Thymus (tissue), 11 donors: ENCODE results near the gene UBE2E2. TPM values are rescaled to one million over a fixed set of nuclear protein-coding genes. Genes with fewer than 3 reads are reported as not detected.

Source experiments
- DNase-seq, 9 donors: peaks; one replicate each; pipeline ENCODE4 v3.0.0-alpha.2; 2013; ENCODE audit warnings: low spot score in 9 of 9, low read depth in 6 of 9, missing footprints in 1 of 9
- H3K27ac ChIP-seq, 2 donors: one replicate each; pipeline ENCODE4 v1.5.1; 2013; ENCODE audit warnings: control low read depth in 1 of 2, low read depth in 1 of 2, low read length in 1 of 2, mild to moderate bottlenecking in 1 of 2, moderate library complexity in 1 of 2
- H3K27me3 ChIP-seq, 2 donors: one replicate each; pipeline ENCODE4 v1.5.1; 2013; ENCODE audit warnings: low read length in 1 of 2; ENCODE audit not compliant: control insufficient read depth in 2 of 2, insufficient read depth in 1 of 2
- H3K36me3 ChIP-seq, 2 donors: one replicate each; pipeline ENCODE4 v1.5.1; 2013; ENCODE audit warnings: low read length in 1 of 2, mild to moderate bottlenecking in 1 of 2, moderate library complexity in 1 of 2; ENCODE audit not compliant: control insufficient read depth in 2 of 2, insufficient read depth in 2 of 2
- H3K4me1 ChIP-seq, 2 donors: one replicate each; pipeline ENCODE4 v1.5.1; 2013; ENCODE audit warnings: low read length in 2 of 2; ENCODE audit not compliant: control insufficient read depth in 2 of 2, insufficient read depth in 2 of 2
- H3K4me3 ChIP-seq, 2 donors: one replicate each; pipeline ENCODE4 v1.5.1; 2013; ENCODE audit warnings: low read length in 2 of 2, control low read depth in 1 of 2, mild to moderate bottlenecking in 1 of 2
- H3K9me3 ChIP-seq, 2 donors: one replicate each; pipeline ENCODE4 v1.5.1; 2013; ENCODE audit warnings: low read length in 1 of 2, mild to moderate bottlenecking in 1 of 2; ENCODE audit not compliant: control insufficient read depth in 2 of 2, insufficient read depth in 1 of 2
- WGBS: extraction: QIAGEN DNeasy Blood & Tissue Kit; methylation state at CpG from one replicate; pipeline ENCODE4 v1.1.7; 2013; 5-methylcytosine and 5-hydroxymethylcytosine counted together
- polyA plus RNA-seq: library from polyadenylated mRNA; stranded (reverse); fragments of 200-250 nt; gene quantifications from one replicate; pipeline ENCODE4 v1.2.3, GENCODE V29; 2013
- total RNA-seq: library from RNA; stranded (reverse); fragments of 120-200 nt; gene quantifications from one replicate; pipeline ENCODE4 v1.2.4, GENCODE V29; 2013
- donor health status: healthy.

UBE2E2 gene
- total and polyA plus RNA-seq, 2 donors = 32.9 to 35.5 TPM

DNA sequence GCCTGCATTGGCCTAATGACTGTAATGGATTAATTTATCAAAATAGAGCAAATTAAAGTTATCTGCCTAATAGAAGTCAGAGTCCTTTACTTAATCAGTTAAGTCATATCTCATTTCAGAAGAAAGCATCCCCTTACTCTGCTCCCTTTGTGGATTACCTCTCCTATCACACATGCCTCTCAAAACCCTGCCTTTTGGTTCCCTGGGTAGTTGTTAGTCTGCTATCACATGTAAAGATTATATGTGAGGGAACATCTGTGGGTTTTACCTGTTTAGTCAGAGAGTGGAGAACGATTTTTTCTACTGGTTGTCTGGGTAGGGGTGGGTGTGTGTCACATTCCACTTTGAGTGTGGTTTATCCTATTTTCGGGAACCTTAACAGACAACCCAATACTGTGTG, 16.4 kb downstream of the UBE2E2 start:
- no peaks in the 10 kb centered on the region for H3K27me3 ChIP-seq
- H3K27ac ChIP-seq = no peak overlapping the region
- no peaks in the 10 kb centered on the region for H3K9me3 ChIP-seq
- 66% methylated on average over 2 of the region's 2 CpGs for WGBS
- peaks cover 0 to 5% of the 10 kb centered on the region in 2 donors for H3K4me1 ChIP-seq
- no peaks in the 10 kb centered on the region for H3K36me3 ChIP-seq
- no peak for DNase-seq
- H3K4me3 ChIP-seq = no peak overlapping the region

DNA sequence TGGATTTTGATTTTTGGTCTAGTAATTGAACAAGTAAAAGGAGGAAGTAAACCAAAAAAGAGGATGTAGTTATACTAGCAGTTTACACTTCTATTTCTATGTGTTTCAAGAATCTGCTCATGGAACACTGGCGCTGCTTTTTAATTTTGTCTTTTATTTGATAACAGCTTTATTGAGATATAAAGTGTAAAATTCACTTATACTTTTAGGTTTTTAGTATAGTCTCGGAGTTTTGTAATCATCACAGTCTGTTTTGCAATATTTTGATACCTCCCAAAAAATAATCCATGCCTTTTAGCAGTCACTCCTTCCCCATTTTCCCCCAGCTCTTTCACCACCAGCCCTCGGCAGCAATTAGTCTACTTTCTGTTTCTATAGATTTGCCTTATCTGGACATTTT, 18.0 kb downstream of the UBE2E2 start:
- Histone ChIP-seq H3K9me3 (no peaks in the 10 kb centered on the region), H3K36me3 (no peaks in the 10 kb centered on the region), H3K4me1 (peaks cover 0 to 5% of the 10 kb centered on the region in 2 donors), H3K27me3 (no peaks in the 10 kb centered on the region), H3K4me3 (no peak overlapping the region), H3K27ac (no peak overlapping the region)
- DNase-seq = no peak
- WGBS = 66% methylated on average over 3 of the region's 3 CpGs

DNA sequence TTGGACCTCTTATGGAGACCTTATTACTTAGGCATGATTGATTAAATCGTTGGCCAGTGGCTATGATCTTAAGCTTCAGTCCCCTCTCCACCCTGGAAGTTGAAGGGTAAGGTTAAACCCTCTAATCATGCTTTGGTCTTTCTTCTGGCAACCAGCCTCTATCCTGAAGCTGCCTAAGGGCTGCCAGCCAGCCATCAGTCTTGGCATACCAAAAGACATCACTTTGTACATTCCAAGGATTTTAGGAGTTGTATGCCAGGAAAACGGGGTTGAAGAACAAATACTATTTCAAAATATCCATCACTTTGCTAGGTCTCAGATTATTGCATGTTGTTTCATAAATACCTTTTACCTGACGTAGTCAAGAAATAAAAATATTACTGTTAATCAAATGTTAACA, 28.9 kb downstream of the UBE2E2 start:
- H3K36me3 ChIP-seq = no peaks in the 10 kb centered on the region
- no peak for DNase-seq
- no peaks in the 10 kb centered on the region for H3K4me1 ChIP-seq
- no peak overlapping the region for H3K4me3 ChIP-seq
- WGBS = 95% methylated on average over 3 of the region's 3 CpGs
- no peaks in the 10 kb centered on the region for H3K9me3 ChIP-seq
- no peak overlapping the region for H3K27ac ChIP-seq
- H3K27me3 ChIP-seq = no peaks in the 10 kb centered on the region

GRCh38 chr3:23232854-23233253, 29.7 kb downstream of the UBE2E2 start:
- no peaks in the 10 kb centered on the region for H3K36me3 ChIP-seq
- no peaks in the 10 kb centered on the region for H3K9me3 ChIP-seq
- DNase-seq = no peak
- no peaks in the 10 kb centered on the region for H3K4me1 ChIP-seq
- no peak overlapping the region for H3K4me3 ChIP-seq
- no peak overlapping the region for H3K27ac ChIP-seq
- 100% methylated on average over 1 of the region's 1 CpG for WGBS
- no peaks in the 10 kb centered on the region for H3K27me3 ChIP-seq

- no peaks in the 10 kb centered on the region for H3K27me3 ChIP-seq
- WGBS = 93% methylated on average over 1 of the region's 1 CpG
- no peak overlapping the region for H3K4me3 ChIP-seq
Observed at GRCh38 chr3:23235264-23235663, 32.1 kb downstream of the UBE2E2 start.

GRCh38 chr3:23236890-23237289, 33.8 kb downstream of the UBE2E2 start:
- no peak overlapping the region for H3K27ac ChIP-seq
- 94% methylated on average over 6 of the region's 6 CpGs for WGBS

More at GRCh38 chr3:23235264-23235663, 32.1 kb downstream of the UBE2E2 start:
- no peaks in the 10 kb centered on the region for H3K9me3 ChIP-seq
- H3K4me1 ChIP-seq = no peaks in the 10 kb centered on the region
- DNase-seq = no peak
- no peaks in the 10 kb centered on the region for H3K36me3 ChIP-seq
- H3K27ac ChIP-seq = no peak overlapping the region

DNA sequence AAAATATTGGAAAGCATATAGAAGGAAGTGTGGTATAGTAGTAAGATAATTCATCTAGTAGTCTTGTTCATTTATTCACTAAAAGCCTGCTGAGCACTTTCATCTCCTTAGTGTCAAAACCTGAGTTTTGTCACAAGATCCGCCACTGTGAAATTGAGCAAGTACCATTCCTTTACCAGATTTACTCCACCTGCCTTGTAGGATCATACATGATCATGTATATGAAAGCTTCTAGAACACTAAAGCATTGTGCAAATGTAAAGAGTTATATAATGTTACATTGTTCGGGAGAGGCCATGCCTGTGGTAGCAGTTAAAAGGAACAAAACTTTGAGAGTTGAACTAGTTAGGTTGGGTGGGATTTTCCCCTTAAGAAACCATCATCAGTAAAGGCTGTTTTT, 35.0 kb downstream of the UBE2E2 start:
- Histone ChIP-seq H3K4me3 (no peak overlapping the region), H3K9me3 (no peaks in the 10 kb centered on the region), H3K36me3 (no peaks in the 10 kb centered on the region), H3K27ac (no peak overlapping the region), H3K27me3 (no peaks in the 10 kb centered on the region), H3K4me1 (no peaks in the 10 kb centered on the region)
- DNase-seq = no peak
- WGBS = 97% methylated on average over 2 of the region's 2 CpGs

More at GRCh38 chr3:23236890-23237289, 33.8 kb downstream of the UBE2E2 start:
- H3K27me3 ChIP-seq = no peaks in the 10 kb centered on the region
- H3K9me3 ChIP-seq = no peaks in the 10 kb centered on the region
- no peaks in the 10 kb centered on the region for H3K36me3 ChIP-seq
- no peak for DNase-seq
- no peak overlapping the region for H3K4me3 ChIP-seq
- no peaks in the 10 kb centered on the region for H3K4me1 ChIP-seq

GRCh38 chr3:23238578-23238977, 35.5 kb downstream of the UBE2E2 start:
- DNase-seq = no peak
- Histone ChIP-seq H3K9me3 (no peaks in the 10 kb centered on the region), H3K27ac (no peak overlapping the region), H3K4me3 (no peak overlapping the region), H3K27me3 (no peaks in the 10 kb centered on the region), H3K4me1 (no peaks in the 10 kb centered on the region), H3K36me3 (no peaks in the 10 kb centered on the region)
- 96% methylated on average over 4 of the region's 4 CpGs for WGBS

- WGBS = 94% methylated on average over 4 of the region's 4 CpGs
Observed at GRCh38 chr3:23239211-23240068, 36.3 kb downstream of the UBE2E2 start.

More at GRCh38 chr3:23239211-23240068, 36.3 kb downstream of the UBE2E2 start:
- no peak for DNase-seq
- no peaks in the 10 kb centered on the region for H3K4me1 ChIP-seq
- H3K27me3 ChIP-seq = no peaks in the 10 kb centered on the region
- no peak overlapping the region for H3K27ac ChIP-seq
- H3K4me3 ChIP-seq = no peak overlapping the region
- H3K9me3 ChIP-seq = no peaks in the 10 kb centered on the region
- H3K36me3 ChIP-seq = no peaks in the 10 kb centered on the region
